G401.6 (cell line): ENCODE measurements around the gene CGB5.

Experiments used
- FAIRE-seq: peaks from 2 replicates; lab custom pipeline; 2012; peaks lifted over from hg19 to GRCh38; lab: Jason Lieb, UNC

CGB5 gene

DNA sequence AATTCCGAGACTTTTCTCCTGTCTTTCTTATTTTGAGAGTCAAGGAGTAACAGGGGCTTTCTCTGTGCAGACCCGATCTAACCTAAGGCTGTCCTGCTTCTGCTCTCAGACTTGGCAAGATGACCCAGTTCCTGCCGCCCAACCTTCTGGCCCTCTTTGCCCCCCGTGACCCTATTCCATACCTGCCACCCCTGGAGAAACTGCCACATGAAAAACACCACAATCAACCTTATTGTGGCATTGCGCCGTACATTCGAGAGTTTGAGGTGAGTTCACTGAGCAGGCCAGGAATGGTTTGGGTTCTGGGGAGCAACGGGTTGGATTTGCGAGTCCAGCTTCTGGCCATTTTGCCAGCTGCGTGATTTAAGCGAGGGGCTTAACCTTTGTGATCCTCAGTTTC lies 42.6 kb downstream of the CGB5 start:
- no peak for FAIRE-seq

DNA sequence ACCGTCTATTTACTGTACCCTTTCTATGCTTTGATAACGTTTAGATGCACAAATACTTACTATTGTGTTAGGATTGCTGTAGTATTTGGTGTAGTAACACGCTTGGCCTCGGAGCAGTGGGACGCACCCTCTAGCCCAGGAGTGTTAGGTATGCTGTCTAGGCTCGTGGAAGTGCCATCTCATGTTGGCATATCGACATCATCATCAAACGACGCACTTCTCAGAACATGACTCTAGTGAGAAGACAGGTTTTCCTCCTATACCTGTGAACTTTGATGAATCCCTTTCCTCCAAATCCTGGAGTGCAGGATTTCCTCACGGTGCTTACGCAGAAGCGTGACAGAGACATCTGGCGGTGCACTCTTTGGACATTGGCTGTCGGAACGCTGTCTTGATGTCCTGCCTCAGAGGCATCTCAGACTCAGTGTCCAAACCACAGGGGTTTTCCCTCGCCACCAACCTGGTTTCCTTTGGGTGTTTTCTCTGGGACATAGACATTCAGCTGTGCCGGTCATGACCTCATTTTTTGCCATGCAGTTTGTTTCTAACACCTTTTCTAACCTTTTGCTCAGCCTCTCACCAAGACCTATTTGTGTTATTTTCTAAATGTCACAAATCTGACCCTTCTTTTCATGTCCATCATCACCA lies 47.9 kb downstream of the CGB5 start:
- no peak for FAIRE-seq

DNA sequence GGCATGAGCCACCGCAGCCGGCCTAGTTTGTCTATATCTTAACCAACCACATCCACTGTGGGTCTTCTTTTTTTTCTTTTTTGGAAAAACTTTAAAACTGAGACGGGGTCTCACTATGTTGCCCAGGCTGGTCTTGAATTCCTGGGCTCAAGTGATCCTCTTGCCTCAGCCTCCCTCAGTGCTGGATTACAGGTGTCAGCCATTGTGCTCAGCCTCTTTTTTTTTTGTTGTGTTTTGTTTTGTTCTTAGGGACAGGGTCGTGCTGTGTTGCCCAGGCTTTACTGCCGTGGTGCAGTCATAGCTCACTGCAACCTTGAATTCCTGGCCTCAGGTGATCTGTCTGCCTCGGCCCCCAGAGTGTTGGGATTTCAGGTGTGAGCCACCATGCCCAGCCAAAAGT lies 49.0 kb downstream of the CGB5 start:
- no peak for FAIRE-seq
